ENCODE results near the gene SARM1. TPM values are rescaled to one million over a fixed set of nuclear protein-coding genes. Genes with fewer than 3 reads are reported as not detected.

SARM1 gene
- total and polyA plus RNA-seq, 2 of the 13 experiments (the other 11 are each of a cell fraction or from before 2014, with no cell fraction given), result 0.73 to 0.86 TPM

DNA sequence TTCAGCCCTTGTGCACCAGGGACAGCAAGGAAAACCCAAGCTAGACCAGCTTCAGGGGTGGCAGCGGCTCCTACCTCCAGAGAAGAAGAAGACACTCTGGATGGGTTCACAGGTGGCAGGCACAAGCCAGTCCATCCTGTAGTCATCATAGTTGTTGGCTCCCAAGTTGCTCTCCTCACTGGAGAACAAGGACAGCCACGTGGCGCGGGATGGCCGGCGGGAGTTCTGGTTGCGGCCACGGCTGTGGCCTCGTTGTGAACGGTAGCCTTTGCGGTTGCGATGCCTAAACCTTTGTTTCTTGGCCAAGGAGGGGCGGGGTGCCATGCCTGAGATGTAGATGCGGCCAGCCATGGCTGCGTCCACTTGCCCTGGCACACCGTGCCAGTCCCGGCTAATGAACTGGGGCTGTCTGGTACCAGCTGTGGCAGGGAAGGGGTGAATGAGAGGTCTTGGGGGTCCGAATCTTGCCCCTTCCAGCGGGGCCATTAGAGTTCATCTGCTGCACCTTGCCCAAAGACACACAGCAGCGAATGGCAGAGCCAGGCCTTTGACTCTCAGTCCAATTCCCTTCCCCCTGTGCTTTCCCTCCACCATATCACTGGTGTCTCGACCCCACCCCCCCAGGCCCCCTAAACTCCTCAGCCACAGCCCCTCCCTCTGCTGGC is 3.7 kb upstream of the SARM1 start (continued):
- TF ChIP-seq ZNF879 (CRISPR knock-in tag; IDR thresholded peaks at IDR 0.05) (0 out of 2 replicates have a peak, but pooled peaks have one; percentile 25), BRD4 (CRISPR knock-in tag; IDR thresholded peaks at IDR 0.05) (0 out of 2 replicates have a peak, but pooled peaks have one; percentile 13), RBM39 (IDR thresholded peaks at IDR 0.05; ENCODE audit: low read depth, low read length, poor library complexity, severe bottlenecking) (peak; percentile 36), SSRP1 (CRISPR knock-in tag; IDR thresholded peaks at IDR 0.05) (no peak), NR2F2 (IDR thresholded peaks at IDR 0.05; ENCODE audit: borderline replicate concordance, low read depth) (no peak), POLR2G (IDR thresholded peaks at IDR 0.05; ENCODE audit: low read depth, low read length) (no peak), ZNF724P (CRISPR knock-in tag; IDR thresholded peaks at IDR 0.05; ENCODE audit: borderline replicate concordance) (0 out of 2 replicates have a peak, but pooled peaks have one; percentile 23), PHB2 (IDR thresholded peaks at IDR 0.05; ENCODE audit: partially characterized antibody) (no peak), ZFP37 (CRISPR knock-in tag; IDR thresholded peaks at IDR 0.05; ENCODE audit: borderline replicate concordance) (no peak), ZNF644 (CRISPR knock-in tag; IDR thresholded peaks at IDR 0.05; ENCODE audit: low read depth) (no peak), PHF5A (CRISPR knock-in tag; IDR thresholded peaks at IDR 0.05; ENCODE audit: low read depth, unreplicated experiment) (no peak), SIX1 (CRISPR knock-in tag; IDR thresholded peaks at IDR 0.05; ENCODE audit: borderline replicate concordance) (no peak), ZEB1 (IDR thresholded peaks at IDR 0.05; ENCODE audit: insufficient replicate concordance, low read depth) (no peak), PHF8 (CRISPR knock-in tag; IDR thresholded peaks at IDR 0.05) (no peak), ZNF556 (CRISPR knock-in tag; IDR thresholded peaks at IDR 0.05; ENCODE audit: borderline replicate concordance) (0 out of 2 replicates have a peak, but pooled peaks have one; percentile 13), ZBTB38 (CRISPR knock-in tag; IDR thresholded peaks at IDR 0.05) (no peak; the same call in 1 of the 2 replicates), HNRNPL (IDR thresholded peaks at IDR 0.05; ENCODE audit: low read depth, low read length) (peak; percentile 61; the same call in 1 of the 2 replicates), NRL (CRISPR knock-in tag; IDR thresholded peaks at IDR 0.05; ENCODE audit: borderline replicate concordance) (0 out of 2 replicates have a peak, but pooled peaks have one; percentile 34), ZSCAN12 (CRISPR knock-in tag; IDR thresholded peaks at IDR 0.05) (no peak), SRSF1 (optimal IDR thresholded peaks at IDR 0.05; ENCODE audit: low read depth, low read length) (peak; percentile 10), TRAFD1 (CRISPR knock-in tag; IDR thresholded peaks at IDR 0.05; ENCODE audit: borderline replicate concordance) (0 out of 2 replicates have a peak, but pooled peaks have one; percentile 24), RBFOX2 (IDR thresholded peaks at IDR 0.05; ENCODE audit: low read depth, low read length) (peak; percentile 58), ZNF343 (CRISPR knock-in tag; IDR thresholded peaks at IDR 0.05) (0 out of 2 replicates have a peak, but pooled peaks have one; percentile 26), REXO4 (CRISPR knock-in tag; IDR thresholded peaks at IDR 0.05; ENCODE audit: borderline replicate concordance) (no peak), IRX3 (CRISPR knock-in tag; IDR thresholded peaks at IDR 0.05; ENCODE audit: borderline replicate concordance, low read depth) (0 out of 2 replicates have a peak, but pooled peaks have one; percentile 19)
- TF ChIP-seq, protein P1, sequence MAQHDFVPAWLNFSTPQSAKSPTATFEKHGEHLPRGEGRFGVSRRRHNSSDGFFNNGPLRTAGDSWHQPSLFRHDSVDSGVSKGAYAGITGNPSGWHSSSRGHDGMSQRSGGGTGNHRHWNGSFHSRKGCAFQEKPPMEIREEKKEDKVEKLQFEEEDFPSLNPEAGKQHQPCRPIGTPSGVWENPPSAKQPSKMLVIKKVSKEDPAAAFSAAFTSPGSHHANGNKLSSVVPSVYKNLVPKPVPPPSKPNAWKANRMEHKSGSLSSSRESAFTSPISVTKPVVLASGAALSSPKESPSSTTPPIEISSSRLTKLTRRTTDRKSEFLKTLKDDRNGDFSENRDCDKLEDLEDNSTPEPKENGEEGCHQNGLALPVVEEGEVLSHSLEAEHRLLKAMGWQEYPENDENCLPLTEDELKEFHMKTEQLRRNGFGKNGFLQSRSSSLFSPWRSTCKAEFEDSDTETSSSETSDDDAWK (CRISPR knock-in tag; IDR thresholded peaks at IDR 0.05), result no peak
- TF ChIP-seq, protein P2, sequence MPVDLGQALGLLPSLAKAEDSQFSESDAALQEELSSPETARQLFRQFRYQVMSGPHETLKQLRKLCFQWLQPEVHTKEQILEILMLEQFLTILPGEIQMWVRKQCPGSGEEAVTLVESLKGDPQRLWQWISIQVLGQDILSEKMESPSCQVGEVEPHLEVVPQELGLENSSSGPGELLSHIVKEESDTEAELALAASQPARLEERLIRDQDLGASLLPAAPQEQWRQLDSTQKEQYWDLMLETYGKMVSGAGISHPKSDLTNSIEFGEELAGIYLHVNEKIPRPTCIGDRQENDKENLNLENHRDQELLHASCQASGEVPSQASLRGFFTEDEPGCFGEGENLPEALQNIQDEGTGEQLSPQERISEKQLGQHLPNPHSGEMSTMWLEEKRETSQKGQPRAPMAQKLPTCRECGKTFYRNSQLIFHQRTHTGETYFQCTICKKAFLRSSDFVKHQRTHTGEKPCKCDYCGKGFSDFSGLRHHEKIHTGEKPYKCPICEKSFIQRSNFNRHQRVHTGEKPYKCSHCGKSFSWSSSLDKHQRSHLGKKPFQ (CRISPR knock-in tag; IDR thresholded peaks at IDR 0.05; ENCODE audit: insufficient replicate concordance), result no peak
